K562 (cell line): ENCODE results near the gene NOSTRIN. TPM values are rescaled to one million over a fixed set of nuclear protein-coding genes. Genes with fewer than 3 reads are reported as not detected.
A peak's percentile ranks its signal among the peaks of the same experiment; 100 is the strongest.

Experiments used
- CBFA2T3 ChIP-seq: fragments of 450-650 bp; IDR thresholded peaks from 2 replicates; pipeline ENCODE4 v1.6.1; 2017
- CREM ChIP-seq: IDR thresholded peaks from 2 replicates; pipeline ENCODE4 v1.6.1; 2014; ENCODE audit warnings: antibody characterized with exemption, low read depth
- NR2C2 ChIP-seq, 2 experiments: fragments of 200-800 bp in 1 of 2; sonication (Bioruptor generic) in 1 of 2; sonication (generic) in 1 of 2; formaldehyde crosslinking in 1 of 2; IDR thresholded peaks; 2 replicates each; pipeline versions ENCODE4 v1.6.1 to v1.8.0; 2016 to 2022; ENCODE audit warnings: mild to moderate bottlenecking in 1 of 2, missing compliant biosample characterization in 1 of 2, missing genetic modification characterization in 1 of 2, missing genetic modification reagents in 1 of 2
- POLR2AphosphoS5 ChIP-seq: IDR thresholded peaks from 2 replicates; pipeline ENCODE4 v1.6.1; 2011; ENCODE audit warnings: mild to moderate bottlenecking, low read depth, low read length, moderate library complexity; ENCODE audit not compliant: control insufficient read depth, insufficient read depth
- SIX5 ChIP-seq, 2 experiments: IDR thresholded peaks; 2 replicates each; pipeline ENCODE4 v1.6.1; 2011; ENCODE audit warnings: low read length in 2 of 2, borderline replicate concordance in 1 of 2, low read depth in 1 of 2, mild to moderate bottlenecking in 1 of 2, moderate library complexity in 1 of 2; ENCODE audit not compliant: insufficient read depth in 1 of 2
- SOX6 ChIP-seq: fragments of 450-650 bp; IDR thresholded peaks from 2 replicates; pipeline ENCODE4 v1.6.1; 2014; ENCODE audit warnings: mild to moderate bottlenecking
- SRSF7 ChIP-seq: fragments of 200-400 bp; formaldehyde crosslinking; optimal IDR thresholded peaks from 2 replicates; pipeline ENCODE3; 2017; ENCODE audit warnings: mild to moderate bottlenecking, low read depth, low read length
- ZNF143 ChIP-seq: sonication (generic); formaldehyde crosslinking; IDR thresholded peaks from 2 replicates; pipeline ENCODE4 v1.9.0; 2022; ENCODE audit warnings: mild to moderate bottlenecking, missing genetic modification reagents
- ZNF23 ChIP-seq: fragments of 250-450 bp; sonication (Bioruptor Pico); IDR thresholded peaks from 2 replicates; pipeline ENCODE4 v1.4.0; 2020; ENCODE audit warnings: mild to moderate bottlenecking
- polyA plus RNA-seq, 8 experiments: library from polyadenylated mRNA; depleted of rRNA in 4 of 8; stranded (reverse) in 5 of 8; unstranded in 3 of 8; fragments of >200 nt; fragmentation: Nextera tagmentation in 2 of 8; fragmentation: Illumina TruSeq in 1 of 8; extraction: Ambion mirVana in 2 of 8; extraction: Trizol in 1 of 8; gene quantifications; 2 replicates each; pipeline versions ENCODE4 v1.2.1 to v1.2.3, GENCODE V29; 2011 to 2014; ENCODE audit warnings: inconsistent platforms in 1 of 8, missing spikeins in 1 of 8
- total RNA-seq, 7 experiments: library from RNA; depleted of rRNA in 6 of 7; stranded (reverse); fragments of >200 nt in 6 of 7; fragmentation: Illumina TruSeq in 2 of 7; extraction: Trizol in 2 of 7; gene quantifications; 2 replicates each; pipeline versions ENCODE4 v1.2.1 to v1.2.3, GENCODE V29; 2011 to 2021; ENCODE audit warnings: low replicate concordance in 1 of 7
- TF ChIP-seq, protein P1 (sequence below): fragments of 450-650 bp; IDR thresholded peaks from 2 replicates; pipeline ENCODE4 v1.6.1; 2016; ENCODE audit warnings: mild to moderate bottlenecking, moderate library complexity
- TF ChIP-seq, protein P2 (sequence below): fragments of 450-650 bp; IDR thresholded peaks from 2 replicates; pipeline ENCODE4 v1.6.1; 2017; ENCODE audit warnings: antibody characterized with exemption, mild to moderate bottlenecking

The NOSTRIN gene
- total and polyA plus RNA-seq, 9 of the 15 experiments (the other 6 are each of a cell fraction or from before 2014, with no cell fraction given) = 26.7 to 82.9 (median 56.3) TPM

DNA sequence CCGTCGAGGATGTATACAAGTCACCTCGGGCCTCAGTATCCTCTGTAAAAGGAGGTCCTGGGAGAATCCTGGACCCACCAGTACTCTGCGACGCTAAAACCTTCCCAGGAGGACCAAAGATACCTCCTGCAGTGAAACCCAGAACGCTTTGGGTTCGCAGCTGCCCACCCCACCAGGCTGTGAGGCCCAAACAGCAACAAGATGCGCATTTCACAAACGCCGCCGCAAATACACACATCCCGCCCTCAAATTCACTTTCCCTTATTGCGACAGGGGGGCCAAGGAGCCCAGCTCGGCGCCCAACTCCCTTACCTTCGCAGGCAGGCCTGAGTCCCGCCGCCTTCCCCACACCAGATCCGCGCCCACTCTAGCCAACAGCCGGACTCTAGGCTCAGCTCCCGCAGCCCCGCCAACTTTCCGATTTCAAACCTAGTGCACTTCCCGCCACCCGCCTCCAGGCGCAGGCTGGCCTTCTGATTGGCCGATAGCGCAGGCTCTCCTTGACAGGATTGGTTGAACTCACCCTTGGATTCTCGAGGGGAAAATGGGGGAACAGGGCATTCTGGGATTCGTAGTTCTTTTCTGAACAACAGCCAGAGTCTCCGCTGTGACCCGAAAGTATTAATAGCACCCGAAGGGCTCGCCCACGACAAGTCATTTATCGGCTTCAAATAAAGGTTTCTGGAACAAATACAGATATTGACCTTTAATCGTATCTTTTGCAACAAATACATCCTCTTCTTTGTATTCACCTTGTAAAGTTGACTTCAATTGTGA lies 87.8 kb downstream of the NOSTRIN start, which contains the start of gene SPC25 (continued):
- TF ChIP-seq, protein P1, sequence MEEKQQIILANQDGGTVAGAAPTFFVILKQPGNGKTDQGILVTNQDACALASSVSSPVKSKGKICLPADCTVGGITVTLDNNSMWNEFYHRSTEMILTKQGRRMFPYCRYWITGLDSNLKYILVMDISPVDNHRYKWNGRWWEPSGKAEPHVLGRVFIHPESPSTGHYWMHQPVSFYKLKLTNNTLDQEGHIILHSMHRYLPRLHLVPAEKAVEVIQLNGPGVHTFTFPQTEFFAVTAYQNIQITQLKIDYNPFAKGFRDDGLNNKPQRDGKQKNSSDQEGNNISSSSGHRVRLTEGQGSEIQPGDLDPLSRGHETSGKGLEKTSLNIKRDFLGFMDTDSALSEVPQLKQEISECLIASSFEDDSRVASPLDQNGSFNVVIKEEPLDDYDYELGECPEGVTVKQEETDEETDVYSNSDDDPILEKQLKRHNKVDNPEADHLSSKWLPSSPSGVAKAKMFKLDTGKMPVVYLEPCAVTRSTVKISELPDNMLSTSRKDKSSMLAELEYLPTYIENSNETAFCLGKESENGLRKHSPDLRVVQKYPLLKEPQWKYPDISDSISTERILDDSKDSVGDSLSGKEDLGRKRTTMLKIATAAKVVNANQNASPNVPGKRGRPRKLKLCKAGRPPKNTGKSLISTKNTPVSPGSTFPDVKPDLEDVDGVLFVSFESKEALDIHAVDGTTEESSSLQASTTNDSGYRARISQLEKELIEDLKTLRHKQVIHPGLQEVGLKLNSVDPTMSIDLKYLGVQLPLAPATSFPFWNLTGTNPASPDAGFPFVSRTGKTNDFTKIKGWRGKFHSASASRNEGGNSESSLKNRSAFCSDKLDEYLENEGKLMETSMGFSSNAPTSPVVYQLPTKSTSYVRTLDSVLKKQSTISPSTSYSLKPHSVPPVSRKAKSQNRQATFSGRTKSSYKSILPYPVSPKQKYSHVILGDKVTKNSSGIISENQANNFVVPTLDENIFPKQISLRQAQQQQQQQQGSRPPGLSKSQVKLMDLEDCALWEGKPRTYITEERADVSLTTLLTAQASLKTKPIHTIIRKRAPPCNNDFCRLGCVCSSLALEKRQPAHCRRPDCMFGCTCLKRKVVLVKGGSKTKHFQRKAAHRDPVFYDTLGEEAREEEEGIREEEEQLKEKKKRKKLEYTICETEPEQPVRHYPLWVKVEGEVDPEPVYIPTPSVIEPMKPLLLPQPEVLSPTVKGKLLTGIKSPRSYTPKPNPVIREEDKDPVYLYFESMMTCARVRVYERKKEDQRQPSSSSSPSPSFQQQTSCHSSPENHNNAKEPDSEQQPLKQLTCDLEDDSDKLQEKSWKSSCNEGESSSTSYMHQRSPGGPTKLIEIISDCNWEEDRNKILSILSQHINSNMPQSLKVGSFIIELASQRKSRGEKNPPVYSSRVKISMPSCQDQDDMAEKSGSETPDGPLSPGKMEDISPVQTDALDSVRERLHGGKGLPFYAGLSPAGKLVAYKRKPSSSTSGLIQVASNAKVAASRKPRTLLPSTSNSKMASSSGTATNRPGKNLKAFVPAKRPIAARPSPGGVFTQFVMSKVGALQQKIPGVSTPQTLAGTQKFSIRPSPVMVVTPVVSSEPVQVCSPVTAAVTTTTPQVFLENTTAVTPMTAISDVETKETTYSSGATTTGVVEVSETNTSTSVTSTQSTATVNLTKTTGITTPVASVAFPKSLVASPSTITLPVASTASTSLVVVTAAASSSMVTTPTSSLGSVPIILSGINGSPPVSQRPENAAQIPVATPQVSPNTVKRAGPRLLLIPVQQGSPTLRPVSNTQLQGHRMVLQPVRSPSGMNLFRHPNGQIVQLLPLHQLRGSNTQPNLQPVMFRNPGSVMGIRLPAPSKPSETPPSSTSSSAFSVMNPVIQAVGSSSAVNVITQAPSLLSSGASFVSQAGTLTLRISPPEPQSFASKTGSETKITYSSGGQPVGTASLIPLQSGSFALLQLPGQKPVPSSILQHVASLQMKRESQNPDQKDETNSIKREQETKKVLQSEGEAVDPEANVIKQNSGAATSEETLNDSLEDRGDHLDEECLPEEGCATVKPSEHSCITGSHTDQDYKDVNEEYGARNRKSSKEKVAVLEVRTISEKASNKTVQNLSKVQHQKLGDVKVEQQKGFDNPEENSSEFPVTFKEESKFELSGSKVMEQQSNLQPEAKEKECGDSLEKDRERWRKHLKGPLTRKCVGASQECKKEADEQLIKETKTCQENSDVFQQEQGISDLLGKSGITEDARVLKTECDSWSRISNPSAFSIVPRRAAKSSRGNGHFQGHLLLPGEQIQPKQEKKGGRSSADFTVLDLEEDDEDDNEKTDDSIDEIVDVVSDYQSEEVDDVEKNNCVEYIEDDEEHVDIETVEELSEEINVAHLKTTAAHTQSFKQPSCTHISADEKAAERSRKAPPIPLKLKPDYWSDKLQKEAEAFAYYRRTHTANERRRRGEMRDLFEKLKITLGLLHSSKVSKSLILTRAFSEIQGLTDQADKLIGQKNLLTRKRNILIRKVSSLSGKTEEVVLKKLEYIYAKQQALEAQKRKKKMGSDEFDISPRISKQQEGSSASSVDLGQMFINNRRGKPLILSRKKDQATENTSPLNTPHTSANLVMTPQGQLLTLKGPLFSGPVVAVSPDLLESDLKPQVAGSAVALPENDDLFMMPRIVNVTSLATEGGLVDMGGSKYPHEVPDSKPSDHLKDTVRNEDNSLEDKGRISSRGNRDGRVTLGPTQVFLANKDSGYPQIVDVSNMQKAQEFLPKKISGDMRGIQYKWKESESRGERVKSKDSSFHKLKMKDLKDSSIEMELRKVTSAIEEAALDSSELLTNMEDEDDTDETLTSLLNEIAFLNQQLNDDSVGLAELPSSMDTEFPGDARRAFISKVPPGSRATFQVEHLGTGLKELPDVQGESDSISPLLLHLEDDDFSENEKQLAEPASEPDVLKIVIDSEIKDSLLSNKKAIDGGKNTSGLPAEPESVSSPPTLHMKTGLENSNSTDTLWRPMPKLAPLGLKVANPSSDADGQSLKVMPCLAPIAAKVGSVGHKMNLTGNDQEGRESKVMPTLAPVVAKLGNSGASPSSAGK = no peak; the same call in 1 of the 2 replicates
- peak; percentile 76 for TF ChIP-seq CREM
- TF ChIP-seq ZNF143 (CRISPR knock-in tag) = peak; percentile 97
- TF ChIP-seq POLR2AphosphoS5 = peak; percentile 91
- peak; percentile 90 to 94 for TF ChIP-seq SIX5 (IDR thresholded peaks at IDR 0.05; ENCODE audit: borderline replicate concordance in 1 of 2, insufficient read depth in 1 of 2, low read depth in 1 of 2, low read length in 2 of 2)
- TF ChIP-seq SRSF7 = no peak
- TF ChIP-seq ZNF23 (CRISPR knock-in tag) = no peak
- no peak for TF ChIP-seq CBFA2T3
- TF ChIP-seq, protein P2, sequence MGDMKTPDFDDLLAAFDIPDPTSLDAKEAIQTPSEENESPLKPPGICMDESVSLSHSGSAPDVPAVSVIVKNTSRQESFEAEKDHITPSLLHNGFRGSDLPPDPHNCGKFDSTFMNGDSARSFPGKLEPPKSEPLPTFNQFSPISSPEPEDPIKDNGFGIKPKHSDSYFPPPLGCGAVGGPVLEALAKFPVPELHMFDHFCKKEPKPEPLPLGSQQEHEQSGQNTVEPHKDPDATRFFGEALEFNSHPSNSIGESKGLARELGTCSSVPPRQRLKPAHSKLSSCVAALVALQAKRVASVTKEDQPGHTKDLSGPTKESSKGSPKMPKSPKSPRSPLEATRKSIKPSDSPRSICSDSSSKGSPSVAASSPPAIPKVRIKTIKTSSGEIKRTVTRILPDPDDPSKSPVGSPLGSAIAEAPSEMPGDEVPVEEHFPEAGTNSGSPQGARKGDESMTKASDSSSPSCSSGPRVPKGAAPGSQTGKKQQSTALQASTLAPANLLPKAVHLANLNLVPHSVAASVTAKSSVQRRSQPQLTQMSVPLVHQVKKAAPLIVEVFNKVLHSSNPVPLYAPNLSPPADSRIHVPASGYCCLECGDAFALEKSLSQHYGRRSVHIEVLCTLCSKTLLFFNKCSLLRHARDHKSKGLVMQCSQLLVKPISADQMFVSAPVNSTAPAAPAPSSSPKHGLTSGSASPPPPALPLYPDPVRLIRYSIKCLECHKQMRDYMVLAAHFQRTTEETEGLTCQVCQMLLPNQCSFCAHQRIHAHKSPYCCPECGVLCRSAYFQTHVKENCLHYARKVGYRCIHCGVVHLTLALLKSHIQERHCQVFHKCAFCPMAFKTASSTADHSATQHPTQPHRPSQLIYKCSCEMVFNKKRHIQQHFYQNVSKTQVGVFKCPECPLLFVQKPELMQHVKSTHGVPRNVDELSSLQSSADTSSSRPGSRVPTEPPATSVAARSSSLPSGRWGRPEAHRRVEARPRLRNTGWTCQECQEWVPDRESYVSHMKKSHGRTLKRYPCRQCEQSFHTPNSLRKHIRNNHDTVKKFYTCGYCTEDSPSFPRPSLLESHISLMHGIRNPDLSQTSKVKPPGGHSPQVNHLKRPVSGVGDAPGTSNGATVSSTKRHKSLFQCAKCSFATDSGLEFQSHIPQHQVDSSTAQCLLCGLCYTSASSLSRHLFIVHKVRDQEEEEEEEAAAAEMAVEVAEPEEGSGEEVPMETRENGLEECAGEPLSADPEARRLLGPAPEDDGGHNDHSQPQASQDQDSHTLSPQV = no peak
- peak; percentile 76; the same call in 1 of the 2 replicates for TF ChIP-seq NR2C2 (CRISPR knock-in tag; IDR thresholded peaks at IDR 0.05)
- peak; percentile 96 for TF ChIP-seq NR2C2 (tag; IDR thresholded peaks at IDR 0.05)
- TF ChIP-seq SOX6 = 0 out of 2 replicates have a peak, but pooled peaks have one; percentile 12
